Activated gamma-delta T cell (primary cell): ENCODE data around the gene STARD3.
"Not testable (repeated sequence)": the region's sequence is repeated elsewhere in the genome, so short reads cannot be mapped to it uniquely, and the experiment has no call there.

Experiments
- DNase-seq: peaks from one replicate; lab custom pipeline; 2025; lab: John Stamatoyannopoulos, UW

STARD3 gene

GRCh38 chr17:39695089-39695474 is 58.1 kb downstream of the STARD3 start:
- DNase-seq = no peak

- no peak for DNase-seq
These were observed 59.8 kb downstream of the STARD3 start for GRCh38 chr17:39696731-39697130.

GRCh38 chr17:39697961-39698360 is 61.0 kb downstream of the STARD3 start:
- no peak for DNase-seq

- not testable (repeated sequence) for DNase-seq
These were observed 62.3 kb downstream of the STARD3 start for GRCh38 chr17:39699157-39699817.

GRCh38 chr17:39699818-39700147 is 62.8 kb downstream of the STARD3 start, which contains the start of gene ERBB2:
TSS of gene ERBB2 (plus strand) at chr17:39700064. CDS start at chr17:39700239, 175 bp downstream.
- DNase-seq = no peak

- DNase-seq = no peak
These were observed 63.4 kb downstream of the STARD3 start for GRCh38 chr17:39700148-39700987.

- no peak for DNase-seq
These were observed 64.3 kb downstream of the STARD3 start for GRCh38 chr17:39701012-39701783.

- DNase-seq = no peak
These were observed 65.0 kb downstream of the STARD3 start for GRCh38 chr17:39701784-39702422.

- no peak for DNase-seq
These were observed 66.3 kb downstream of the STARD3 start for GRCh38 chr17:39702901-39703893.

GRCh38 chr17:39703913-39704312 is 67.0 kb downstream of the STARD3 start:
- DNase-seq = no peak

- DNase-seq = no peak
These were observed 68.0 kb downstream of the STARD3 start for GRCh38 chr17:39704821-39705551.

- DNase-seq = no peak
These were observed 68.9 kb downstream of the STARD3 start for GRCh38 chr17:39705786-39706348.

- no peak for DNase-seq
These were observed 69.4 kb downstream of the STARD3 start for GRCh38 chr17:39706383-39706782.

GRCh38 chr17:39706921-39707337 is 70.0 kb downstream of the STARD3 start:
- DNase-seq = no peak

- no peak for DNase-seq
These were observed 72.5 kb downstream of the STARD3 start for GRCh38 chr17:39709319-39709997.

- no peak for DNase-seq
These were observed 73.3 kb downstream of the STARD3 start for GRCh38 chr17:39709998-39710964.

GRCh38 chr17:39711071-39711470 is 74.1 kb downstream of the STARD3 start:
- DNase-seq = not testable (repeated sequence)

- DNase-seq = no peak
These were observed 74.9 kb downstream of the STARD3 start for GRCh38 chr17:39711851-39712250.
